Activated gamma-delta T cell treated with Interleukin-2 at 50 U/mL for 16 hours (primary cell): Measurements from ENCODE around the gene ZNF597.

ENCODE experiments used
- DNase-seq: peaks from one replicate; pipeline ENCODE4 v3.0.0-alpha.2; 2020

Gene ZNF597

GRCh38 chr16:3443108-3444031 is at the start of gene ZNF597, which contains the start of gene NAA60:
Gene ZNF597 (minus strand): TSS chr16:3443504. CDS start chr16:3443153, 351 bp downstream.
Gene NAA60 (plus strand): TSS chr16:3443680. CDS start chr16:3476228, 32,548 bp downstream.
- DNase-seq, result peak; percentile 72

GRCh38 chr16:3492356-3492755 is 49.1 kb upstream of the ZNF597 start:
- DNase-seq, result no peak

GRCh38 chr16:3490911-3491629 is 47.8 kb upstream of the ZNF597 start:
- DNase-seq, result no peak

- no peak for DNase-seq
Measured at GRCh38 chr16:3488801-3489200, 45.5 kb upstream of the ZNF597 start.

- DNase-seq, result no peak
Measured at GRCh38 chr16:3487521-3488410, 44.5 kb upstream of the ZNF597 start.

- DNase-seq, result no peak
Measured at GRCh38 chr16:3486506-3487215, 43.4 kb upstream of the ZNF597 start.

GRCh38 chr16:3485821-3486505 is 42.7 kb upstream of the ZNF597 start:
- no peak for DNase-seq

GRCh38 chr16:3485097-3485745 is 41.9 kb upstream of the ZNF597 start:
- DNase-seq, result no peak

GRCh38 chr16:3484318-3485096 is 41.2 kb upstream of the ZNF597 start:
- no peak for DNase-seq

GRCh38 chr16:3482659-3483241 is 39.4 kb upstream of the ZNF597 start:
- no peak for DNase-seq

- DNase-seq, result no peak
Measured at GRCh38 chr16:3481696-3482658, 38.7 kb upstream of the ZNF597 start.

- no peak for DNase-seq
Measured at GRCh38 chr16:3480901-3481695, 37.8 kb upstream of the ZNF597 start.

GRCh38 chr16:3479654-3480216 is 36.4 kb upstream of the ZNF597 start:
- DNase-seq, result no peak

GRCh38 chr16:3478242-3478925 is 35.1 kb upstream of the ZNF597 start:
- no peak for DNase-seq

GRCh38 chr16:3476409-3476808 is 33.1 kb upstream of the ZNF597 start:
- no peak for DNase-seq

GRCh38 chr16:3475604-3476375 is 32.5 kb upstream of the ZNF597 start:
- DNase-seq, result no peak
